NCI-H2196 treated with DMSO at 0.1 percent for 48 hours (cell line): ENCODE results near the gene NUP107.
A peak's percentile ranks its signal among the peaks of the same experiment; 100 is the strongest.

Experiments
- DNase-seq: peaks from one replicate; lab custom pipeline; 2025; ENCODE audit not compliant: unreplicated experiment; lab: John Stamatoyannopoulos, UW

The NUP107 gene

DNA sequence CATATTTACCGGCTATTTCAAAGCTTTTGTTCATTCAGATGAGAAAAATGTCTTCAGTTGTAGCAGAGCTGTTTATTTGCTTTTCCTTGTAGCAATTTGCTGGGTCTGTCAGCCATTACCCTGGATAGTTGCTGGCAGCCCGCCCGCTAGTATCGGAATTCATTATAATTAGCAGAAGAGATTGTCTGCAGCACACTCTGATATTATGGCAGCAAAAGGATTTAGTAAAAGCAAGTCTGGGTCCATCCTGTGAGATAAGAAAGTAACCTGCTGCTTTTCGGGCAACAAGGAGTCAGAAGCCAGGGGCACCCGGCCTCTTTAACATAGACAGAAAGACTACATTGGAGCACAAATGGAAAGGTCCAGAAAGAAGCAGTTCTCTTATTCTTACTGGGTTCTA, 53.1 kb downstream of the NUP107 start:
- DNase-seq, result no peak

DNA sequence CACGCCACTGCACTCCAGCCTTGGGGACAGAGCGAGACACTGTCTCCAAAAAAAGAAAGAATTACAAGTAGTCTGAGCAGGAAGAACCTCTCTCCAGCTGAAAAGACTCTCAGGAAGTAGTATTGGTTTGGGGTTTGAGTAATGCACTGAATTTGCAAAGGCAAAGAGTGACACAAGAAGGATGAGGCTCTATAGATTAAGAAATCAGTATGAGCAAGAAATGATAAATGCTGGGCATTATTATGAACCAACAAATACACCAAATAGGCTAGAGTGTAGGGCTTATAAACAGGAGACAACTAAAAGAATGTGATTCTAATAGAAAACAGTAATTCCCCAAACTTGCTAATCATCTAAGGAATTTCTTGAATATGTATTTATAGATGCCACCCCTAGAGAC, 56.6 kb downstream of the NUP107 start:
- no peak for DNase-seq

DNA sequence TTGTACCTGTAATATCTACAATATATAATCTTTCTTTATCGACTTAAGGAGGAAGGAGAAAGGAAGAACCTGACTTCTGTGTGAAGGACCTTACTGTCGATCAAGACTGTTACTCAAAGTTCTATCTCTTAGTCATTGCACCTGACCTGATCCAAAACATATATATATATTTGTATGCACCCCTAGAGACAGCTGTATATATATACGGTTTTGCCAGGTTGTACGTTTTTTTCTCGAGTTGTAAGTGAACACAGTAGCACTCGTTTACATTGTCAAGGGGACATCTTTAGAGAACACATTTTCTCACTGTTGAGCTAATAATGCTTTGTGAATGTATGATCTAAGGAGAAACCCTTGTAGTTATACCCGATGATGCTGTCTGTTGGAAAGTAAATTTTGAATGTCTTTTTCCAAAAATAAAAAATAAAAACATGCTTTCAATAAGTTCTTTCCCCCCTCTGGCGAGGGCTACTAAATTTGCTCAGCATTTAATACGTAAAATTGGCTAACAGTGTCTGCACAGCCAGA, 58.7 kb downstream of the NUP107 start:
- no peak for DNase-seq

DNA sequence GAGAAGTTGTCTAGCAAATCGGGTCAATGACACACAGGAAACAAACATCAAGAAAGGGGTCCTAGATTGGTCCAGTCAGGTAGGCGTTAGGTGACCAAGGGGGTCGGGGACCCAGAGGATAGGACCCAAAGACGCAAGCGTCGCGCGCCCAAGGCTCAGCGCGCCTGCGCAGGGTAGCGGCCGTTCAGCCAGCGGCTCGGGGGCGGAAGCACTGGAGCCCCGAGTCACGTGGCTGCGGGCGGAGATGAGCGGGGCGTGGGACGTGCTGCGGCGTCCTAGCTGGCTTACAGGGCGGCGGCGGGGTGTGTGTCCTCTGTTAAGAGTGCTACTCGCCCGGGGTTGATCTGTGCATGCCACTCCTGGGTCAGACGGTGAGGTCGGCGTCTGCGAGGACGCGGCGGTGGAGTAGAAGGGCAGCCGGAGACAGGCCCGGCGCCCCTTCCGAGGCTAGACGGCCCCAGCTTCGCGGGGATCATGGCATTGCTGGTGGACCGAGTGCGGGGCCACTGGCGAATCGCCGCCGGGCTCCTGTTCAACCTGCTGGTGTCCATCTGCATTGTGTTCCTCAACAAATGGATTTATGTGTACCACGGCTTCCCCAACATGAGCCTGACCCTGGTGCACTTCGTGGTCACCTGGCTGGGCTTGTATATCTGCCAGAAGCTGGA, 59.3 kb downstream of the NUP107 start, which contains the start of gene SLC35E3:
Gene SLC35E3, plus strand, starts transcription at position 273 of the 668 bp plus-strand sequence. Its CDS starts 202 bp downstream, at position 475.
- DNase-seq, result peak; percentile 93

DNA sequence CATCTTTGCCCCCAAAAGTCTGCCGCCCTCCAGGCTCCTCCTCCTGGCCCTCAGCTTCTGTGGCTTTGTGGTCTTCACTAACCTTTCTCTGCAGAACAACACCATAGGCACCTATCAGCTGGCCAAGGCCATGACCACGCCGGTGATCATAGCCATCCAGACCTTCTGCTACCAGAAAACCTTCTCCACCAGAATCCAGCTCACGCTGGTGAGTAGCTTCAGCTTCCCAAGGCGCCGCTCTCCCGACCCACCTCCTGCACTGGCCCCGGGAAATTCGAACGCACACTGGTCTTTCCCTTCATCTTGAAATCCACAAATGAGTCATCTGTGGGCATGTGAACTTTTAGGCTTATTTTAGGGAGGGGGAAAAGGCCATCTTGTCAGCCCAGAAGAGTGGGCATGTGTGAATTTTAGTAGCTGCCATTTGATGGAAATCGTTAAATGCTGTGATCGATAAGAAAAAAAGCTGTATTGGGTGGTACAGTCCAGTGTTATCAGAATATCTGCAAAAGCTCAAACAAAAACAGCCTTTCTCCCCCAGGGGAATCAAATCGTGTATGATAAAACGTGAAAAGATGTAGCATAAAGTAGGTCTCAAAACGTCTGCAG, 59.9 kb downstream of the NUP107 start:
- DNase-seq, result no peak

DNA sequence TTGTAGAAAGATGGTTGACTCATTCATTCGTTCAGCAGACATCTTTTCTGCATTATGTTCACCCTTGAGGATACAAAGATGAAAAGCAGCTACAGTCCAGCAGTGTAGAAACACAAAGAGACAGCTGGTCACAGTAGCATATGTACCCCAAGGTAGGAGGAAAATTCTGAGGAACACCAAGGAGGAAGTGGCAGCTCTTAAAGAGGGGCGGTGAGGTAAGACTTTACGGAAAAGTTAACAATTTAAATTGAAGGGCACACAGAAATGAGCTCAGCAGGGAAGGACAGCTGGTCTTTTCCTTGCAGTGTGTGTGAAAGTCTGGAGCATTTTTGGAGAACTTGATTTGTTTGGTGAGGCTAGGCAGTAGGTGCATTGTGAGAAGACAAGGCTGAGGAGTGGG, 62.7 kb downstream of the NUP107 start:
- no peak for DNase-seq

DNA sequence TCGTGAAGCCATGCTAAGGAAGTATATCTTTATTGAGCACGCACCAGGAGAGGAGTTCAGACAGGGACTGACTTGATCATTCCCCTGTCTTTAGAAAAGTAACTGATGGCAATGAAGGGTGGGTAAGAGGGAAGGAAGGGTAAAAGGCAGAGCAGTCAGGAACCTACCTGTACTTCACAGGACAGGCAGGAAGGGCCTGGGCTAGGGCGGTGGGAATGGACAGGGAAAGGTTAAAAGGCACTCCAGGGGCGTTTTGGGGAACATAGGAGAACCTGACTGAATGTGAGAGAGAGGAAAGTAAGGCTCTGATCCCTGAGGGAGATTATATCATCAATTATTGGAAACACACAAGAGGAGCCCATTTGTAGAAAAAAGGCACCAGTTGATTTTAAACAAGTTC, 63.1 kb downstream of the NUP107 start:
- DNase-seq, result no peak

DNA sequence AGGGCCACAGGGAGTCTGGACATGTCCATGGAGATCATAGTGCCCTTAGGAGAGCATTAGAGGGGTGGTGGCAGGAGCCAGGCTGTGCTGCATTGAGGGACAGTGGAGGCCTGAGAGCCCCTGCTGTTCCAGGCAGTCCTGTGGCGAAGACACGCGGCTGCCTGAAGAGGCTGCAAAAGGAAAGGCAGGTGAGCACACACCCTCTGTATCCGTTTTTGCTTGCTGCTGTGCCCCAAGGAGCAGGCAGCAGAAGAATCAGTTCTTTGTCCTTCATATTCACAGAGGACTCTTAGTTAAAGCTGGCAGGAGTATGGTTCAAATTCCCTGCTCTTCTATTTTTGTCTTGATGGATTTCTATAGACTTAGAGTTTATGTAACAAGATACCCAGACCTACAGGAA, 63.7 kb downstream of the NUP107 start:
- no peak for DNase-seq

DNA sequence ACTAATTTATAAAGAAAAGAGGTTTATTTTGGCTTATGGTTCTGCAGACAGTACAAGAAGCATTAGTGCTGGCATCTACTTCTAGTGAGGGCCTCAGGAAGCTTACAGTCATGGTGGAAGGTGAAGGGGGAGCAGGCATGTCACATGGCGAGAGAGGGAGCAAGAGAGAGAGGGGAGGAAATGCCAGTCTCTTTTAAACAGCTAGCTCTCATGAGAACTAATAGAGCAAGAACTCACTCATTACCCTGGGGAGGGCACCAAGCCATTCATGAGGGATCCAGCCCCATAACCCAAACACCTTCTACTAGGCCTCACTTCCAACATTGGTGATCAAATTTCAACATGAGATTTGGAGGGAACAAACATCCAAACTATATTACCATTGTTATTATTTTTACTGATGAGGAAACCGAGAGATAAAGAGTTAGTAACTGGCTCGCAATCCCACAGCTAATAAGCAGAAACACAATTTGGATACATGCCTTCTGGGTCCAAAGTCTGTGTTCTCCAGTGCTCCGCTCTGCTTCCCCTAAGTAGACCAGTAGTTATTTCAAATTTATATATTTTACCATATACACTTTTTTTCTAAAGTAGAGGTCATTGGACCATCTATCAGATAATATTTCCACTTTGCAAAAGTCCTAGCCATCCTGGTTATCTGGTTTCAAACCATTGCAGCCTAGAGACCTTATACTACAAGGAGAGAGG, 68.9 kb downstream of the NUP107 start:
- no peak for DNase-seq

DNA sequence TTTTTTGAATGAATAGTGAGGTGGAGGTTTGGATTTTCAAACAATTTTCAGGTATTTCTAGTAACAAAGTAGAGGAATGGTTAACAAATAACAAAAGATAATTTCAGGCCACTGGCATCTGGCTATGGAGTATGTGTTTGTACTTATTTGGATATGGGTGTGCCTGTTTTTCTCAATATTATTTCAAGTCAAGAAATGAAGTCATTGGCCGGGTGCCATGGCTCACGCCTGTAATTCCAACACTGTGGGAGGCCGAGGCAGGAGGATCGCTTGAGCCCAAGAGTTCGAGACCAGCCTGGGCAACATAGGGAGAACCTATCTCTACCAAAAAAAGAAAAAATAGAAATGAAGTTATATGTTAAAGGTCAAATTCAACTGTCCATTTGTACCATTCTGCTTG, 73.1 kb downstream of the NUP107 start:
- DNase-seq, result no peak

DNA sequence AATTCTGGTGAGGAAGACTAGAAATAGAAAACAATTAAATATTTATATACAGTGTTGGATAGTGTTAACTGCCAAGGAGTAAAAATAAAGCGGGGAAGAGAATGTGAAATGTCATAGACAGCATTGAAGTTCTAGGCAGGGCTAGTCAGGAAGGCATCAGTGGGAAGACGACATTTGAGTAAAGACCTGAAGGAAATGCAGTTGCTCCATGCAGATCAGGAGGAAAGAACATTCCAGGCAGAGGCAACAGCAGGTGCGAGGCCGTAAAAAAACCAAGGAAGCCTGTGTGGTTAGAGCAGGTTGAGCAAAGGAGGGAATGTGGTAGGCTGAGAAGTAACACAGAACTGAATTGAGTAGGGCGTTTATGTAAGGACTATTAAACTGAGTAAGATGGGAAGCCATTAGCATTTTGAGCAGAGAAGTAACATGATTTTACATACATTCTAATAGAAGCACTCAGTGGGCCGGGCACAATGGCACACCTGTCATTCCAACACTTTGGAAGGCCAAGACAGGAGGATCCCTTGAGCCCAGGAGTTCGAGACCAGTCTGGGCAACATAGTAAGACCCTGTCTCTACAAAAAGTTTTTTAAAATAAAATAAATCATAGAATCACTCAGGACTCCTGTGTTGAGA, 74.1 kb downstream of the NUP107 start:
- DNase-seq, result no peak

DNA sequence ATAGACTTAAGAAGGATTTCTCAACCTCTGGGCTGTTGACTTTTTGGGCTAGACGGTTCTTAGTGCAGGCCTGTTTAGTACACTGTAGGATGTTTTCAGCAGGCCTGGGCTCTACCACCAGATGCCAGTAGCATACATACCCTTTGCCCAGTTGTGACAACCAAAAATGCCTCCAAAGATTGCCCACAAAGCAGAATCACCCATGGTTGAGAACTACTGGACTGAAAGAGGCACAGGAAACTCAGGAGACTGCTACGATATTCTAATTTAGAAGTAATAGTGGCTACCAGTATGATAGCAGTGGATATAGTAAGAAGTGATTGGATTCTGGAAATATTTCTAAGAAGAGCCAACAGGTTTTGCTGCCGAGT, 74.6 kb downstream of the NUP107 start:
- DNase-seq, result no peak

DNA sequence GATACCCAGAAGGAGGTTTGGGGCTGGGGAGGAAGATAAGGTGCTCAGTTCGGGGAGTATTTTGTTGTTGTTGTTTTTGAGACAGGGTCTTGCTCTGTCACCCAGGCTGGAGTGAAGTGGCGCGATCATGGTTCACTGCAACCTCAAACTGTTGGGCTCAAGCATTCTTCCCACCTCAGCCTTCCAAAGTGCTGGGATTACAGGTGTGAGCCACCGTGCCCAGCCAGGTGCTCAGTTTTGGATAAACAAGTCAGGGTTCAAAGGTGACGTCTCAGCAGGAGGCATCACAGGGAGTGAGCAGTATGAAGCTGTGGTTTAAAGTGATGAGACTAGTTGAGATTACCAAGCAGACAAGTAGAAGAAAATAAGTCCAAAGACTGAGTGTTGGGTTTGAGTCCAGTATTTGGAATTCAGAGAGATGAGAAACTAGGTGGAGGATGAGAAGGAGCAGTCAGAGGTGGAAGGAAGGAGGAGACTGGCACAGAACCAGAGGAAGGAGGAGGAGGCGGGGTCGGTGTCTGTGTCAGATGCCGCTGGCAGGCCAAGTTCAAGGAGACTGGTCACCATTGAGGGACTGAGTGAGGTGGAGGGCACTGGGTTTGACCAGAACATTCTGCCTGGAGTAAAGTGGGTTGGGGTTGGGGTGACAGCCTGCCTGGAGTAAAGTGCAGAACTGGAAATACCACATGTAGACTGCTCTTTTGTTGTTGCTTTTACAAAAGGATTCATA, 75.3 kb downstream of the NUP107 start:
- DNase-seq, result no peak

DNA sequence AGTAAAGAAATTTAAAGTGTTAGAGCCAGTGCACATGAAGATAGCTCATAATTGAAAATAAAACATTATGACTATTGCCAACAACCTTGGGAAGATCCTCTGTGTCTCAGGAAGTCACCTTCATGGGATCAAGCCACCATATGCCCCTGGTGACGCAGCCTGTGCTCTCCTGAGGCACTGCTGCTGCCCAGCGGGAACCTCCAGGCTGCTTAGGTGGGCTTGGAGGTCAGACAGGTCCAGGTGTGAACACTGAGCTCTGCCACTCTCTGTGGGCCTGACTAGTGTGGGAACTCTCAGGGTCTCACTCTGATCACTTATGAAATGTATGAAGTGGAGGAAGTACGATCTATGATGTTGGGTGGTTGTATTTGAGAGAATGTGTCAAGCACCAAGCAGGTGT, 75.9 kb downstream of the NUP107 start:
- no peak for DNase-seq

DNA sequence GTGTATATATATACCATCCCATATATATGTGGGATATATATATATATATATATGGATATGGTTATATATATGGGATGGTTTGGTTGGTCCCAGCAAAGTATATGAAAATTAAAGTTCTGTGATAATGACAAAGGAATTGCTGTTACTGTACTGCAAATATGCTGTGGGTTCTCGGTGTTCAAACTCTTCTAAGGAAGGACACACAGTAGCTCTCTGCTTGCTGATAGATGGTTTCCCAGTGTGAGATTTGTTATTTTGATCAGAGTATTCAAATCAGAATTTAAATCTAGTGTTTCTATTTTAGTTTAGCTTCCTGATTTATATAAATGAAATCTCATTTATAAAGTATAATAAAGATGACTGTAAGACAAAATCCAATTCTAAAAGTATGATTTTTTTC, 78.9 kb downstream of the NUP107 start:
- no peak for DNase-seq

DNA sequence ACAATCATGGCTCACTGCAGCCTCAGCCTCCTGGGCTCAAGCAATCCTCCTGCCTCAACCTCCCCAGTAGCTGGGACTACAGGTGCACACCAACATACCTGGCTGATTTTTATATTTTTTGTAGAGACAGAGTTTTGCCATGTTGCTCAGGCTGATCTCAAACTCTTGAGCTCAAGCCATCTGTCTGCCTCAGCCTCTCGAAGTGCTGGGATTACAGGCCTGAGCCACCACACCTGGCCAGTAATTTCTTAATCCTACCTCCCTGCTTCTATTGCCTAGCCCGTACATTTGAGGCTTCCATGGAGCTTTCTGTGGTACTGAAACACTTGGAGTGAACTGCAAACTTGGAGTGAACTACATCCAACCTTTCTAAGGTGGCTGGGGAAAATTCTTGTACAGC, 79.9 kb downstream of the NUP107 start:
- DNase-seq, result no peak

DNA sequence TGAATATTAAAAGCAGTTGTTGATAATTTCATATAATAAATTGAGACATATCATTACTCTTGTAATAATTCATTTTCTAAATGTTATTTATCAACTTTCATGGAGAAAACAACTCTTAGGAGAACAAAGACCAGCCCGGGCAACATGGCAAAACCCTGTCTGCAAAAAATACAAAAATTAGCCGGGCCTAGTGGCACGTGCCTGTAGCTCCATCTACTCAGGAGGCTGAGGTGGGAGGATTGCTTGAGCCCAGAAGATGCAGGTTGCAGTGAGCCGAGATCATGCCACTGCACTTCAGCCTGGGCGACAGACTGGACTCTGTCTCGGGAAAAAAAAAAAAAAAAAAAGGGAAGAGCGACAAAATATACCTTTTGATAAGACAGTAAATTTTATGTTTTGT, 80.4 kb downstream of the NUP107 start:
- no peak for DNase-seq

DNA sequence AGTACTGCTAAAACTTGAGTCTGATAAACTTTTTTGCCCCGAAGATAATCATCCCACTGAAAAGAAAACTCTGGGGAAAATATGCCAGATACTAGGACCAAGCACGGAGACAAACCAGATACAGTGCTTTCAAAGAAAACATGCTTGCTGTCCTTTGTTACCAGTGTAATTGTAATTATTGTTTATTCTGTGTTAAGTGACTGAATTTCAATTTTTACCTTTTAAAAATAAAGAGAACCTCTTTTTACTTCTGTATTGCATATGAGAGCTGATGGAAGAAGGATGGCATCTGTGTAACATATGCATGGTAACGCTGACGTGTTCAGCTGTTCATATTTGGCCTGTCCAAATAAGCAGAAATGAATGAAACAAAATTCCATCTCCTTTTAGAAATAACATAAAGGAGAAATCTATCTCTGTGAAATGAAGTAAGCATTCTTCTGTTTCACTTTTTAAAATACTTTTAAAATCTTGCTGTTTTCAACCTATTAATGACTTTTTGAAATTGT, 81.7 kb downstream of the NUP107 start:
- DNase-seq, result no peak

DNA sequence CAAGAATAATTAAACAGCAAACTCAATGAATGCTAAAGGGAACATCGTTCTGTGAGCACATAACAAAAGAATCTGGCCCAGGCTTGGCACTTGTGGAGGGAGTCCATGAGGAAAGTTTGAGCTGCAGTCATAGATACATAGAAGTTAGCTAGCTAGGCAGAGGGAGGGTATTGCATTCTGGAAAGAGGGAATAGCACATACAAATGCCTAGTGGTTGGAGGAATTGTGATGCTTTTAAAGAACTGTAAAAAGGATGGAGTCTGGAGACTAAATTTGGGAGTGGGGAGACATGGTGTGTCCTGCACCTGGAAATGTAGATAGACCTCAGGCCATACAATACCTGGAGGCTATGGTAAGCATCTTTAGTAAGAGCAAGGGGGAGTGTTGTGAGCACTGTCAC, 83.2 kb downstream of the NUP107 start:
- DNase-seq, result no peak

DNA sequence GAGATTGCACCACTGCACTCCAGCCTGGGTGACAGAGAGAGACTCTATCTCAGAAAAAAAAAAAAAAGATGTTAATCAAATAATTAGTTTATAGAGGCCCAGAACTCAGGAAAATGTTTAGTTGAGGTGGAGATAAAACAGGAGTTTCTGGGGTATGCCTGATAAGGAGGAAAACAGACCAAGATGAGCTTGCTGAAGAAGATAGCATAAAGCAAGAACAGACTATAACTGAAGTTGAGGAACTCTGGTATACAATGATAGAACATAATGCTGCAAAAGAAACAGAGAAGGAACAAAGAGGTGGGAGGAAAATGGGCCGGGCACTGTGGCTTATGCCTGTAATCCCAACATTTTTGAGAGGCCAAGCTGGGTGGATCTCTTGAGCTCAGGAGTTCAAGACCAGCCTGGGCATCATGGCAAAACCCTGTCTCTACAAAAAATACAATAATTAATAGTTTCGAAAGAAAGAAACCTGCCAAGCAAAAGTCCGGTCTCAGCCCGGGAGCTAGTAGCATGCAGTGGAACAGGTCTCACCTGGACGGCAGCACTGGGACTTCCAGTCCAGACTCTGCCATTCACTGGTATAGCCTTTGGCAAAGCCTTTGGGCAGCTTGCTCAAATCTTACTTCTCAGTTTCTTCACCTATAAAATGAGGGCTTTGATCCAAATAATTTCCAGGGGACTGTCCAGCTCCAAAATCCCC, 84.6 kb downstream of the NUP107 start:
- DNase-seq, result no peak
